Loucy (cell line): ENCODE data around the gene CADM4.

ENCODE experiments used
- H2AFZ ChIP-seq: fragments of 200-600 bp; sonication (generic); 2 replicates; pipeline ENCODE4 v1.6.0; 2016; ENCODE audit warnings: antibody characterized with exemption, mild to moderate bottlenecking, low read length, moderate library complexity
- H3F3A ChIP-seq: fragments of 200-600 bp; 2 replicates; pipeline ENCODE4 v1.6.0; 2016; ENCODE audit warnings: antibody characterized with exemption, low read depth, mild to moderate bottlenecking
- H3K27me3 ChIP-seq: fragments of 200-600 bp; sonication (generic); 2 replicates; pipeline ENCODE4 v1.6.1; 2014; ENCODE audit warnings: low read length, mild to moderate bottlenecking; ENCODE audit not compliant: insufficient read depth, poor library complexity, severe bottlenecking
- H3K36me3 ChIP-seq: fragments of 200-600 bp; sonication (generic); 2 replicates; pipeline ENCODE4 v1.6.1; 2016; ENCODE audit warnings: low read length; ENCODE audit not compliant: insufficient read depth
- H3K4me1 ChIP-seq: fragments of 200-600 bp; sonication (generic); 2 replicates; pipeline ENCODE4 v1.5.1; 2014; ENCODE audit warnings: low read length, mild to moderate bottlenecking; ENCODE audit not compliant: insufficient read depth, poor library complexity, severe bottlenecking
- H3K4me2 ChIP-seq: fragments of 200-600 bp; sonication (generic); 2 replicates; pipeline ENCODE4 v1.6.0; 2014; ENCODE audit warnings: antibody characterized with exemption, low read length, low read depth, mild to moderate bottlenecking; ENCODE audit not compliant: poor library complexity, severe bottlenecking
- H3K4me3 ChIP-seq: fragments of 200-600 bp; sonication (generic); 2 replicates; pipeline ENCODE4 v1.5.1; 2014; ENCODE audit warnings: low read length, mild to moderate bottlenecking, mixed read lengths; ENCODE audit not compliant: poor library complexity, severe bottlenecking
- H3K79me2 ChIP-seq: fragments of 200-600 bp; sonication (generic); 2 replicates; pipeline ENCODE4 v1.6.1; 2014; ENCODE audit warnings: low read length; ENCODE audit not compliant: insufficient read depth
- H3K9ac ChIP-seq: fragments of 200-600 bp; sonication (generic); 2 replicates; pipeline ENCODE4 v1.6.0; 2014; ENCODE audit warnings: mild to moderate bottlenecking, low read depth, low read length, moderate library complexity; ENCODE audit not compliant: poor library complexity, severe bottlenecking
- H3K9me2 ChIP-seq: fragments of 200-600 bp; sonication (generic); replicated peaks from 2 replicates; pipeline ENCODE4 v1.6.1; 2016; ENCODE audit warnings: low read depth, low read length, mixed read lengths
- H3K9me3 ChIP-seq: fragments of 200-600 bp; sonication (generic); 2 replicates; pipeline ENCODE4 v1.6.1; 2014; ENCODE audit warnings: mild to moderate bottlenecking, antibody characterized with exemption, low read length, low read depth; ENCODE audit not compliant: insufficient read depth
- H4K20me1 ChIP-seq: fragments of 200-600 bp; sonication (generic); 2 replicates; pipeline ENCODE4 v1.6.0; 2014; ENCODE audit warnings: antibody characterized with exemption, low read length, mild to moderate bottlenecking; ENCODE audit not compliant: insufficient read depth, poor library complexity, severe bottlenecking
- CTCF ChIP-seq: fragments of 200-600 bp; sonication (generic); conservative IDR thresholded peaks from 2 replicates; pipeline ENCODE4 v1.5.1; 2014; ENCODE audit warnings: mild to moderate bottlenecking, antibody characterized with exemption, low read length
- EZH2phosphoT487 ChIP-seq: fragments of 200-600 bp; IDR thresholded peaks from 2 replicates; pipeline ENCODE4 v1.6.1; 2018; ENCODE audit warnings: antibody characterized with exemption, mild to moderate bottlenecking, moderate library complexity, borderline replicate concordance

CADM4 gene

GRCh38 chr19:43667876-43668405 lies 28.3 kb upstream of the CADM4 start:
- Histone ChIP-seq H2AFZ (peak overlapping the region; percentile 67), H3F3A (no peaks in the 10 kb centered on the region), H3K9me3 (no peaks in the 10 kb centered on the region), H3K4me3 (peak overlapping the region; percentile 79), H3K79me2 (no peaks in the 10 kb centered on the region; the same call in 1 of the 2 replicates), H3K4me2 (peak overlapping the region; percentile 94), H4K20me1 (no peaks in the 10 kb centered on the region), H3K36me3 (no peaks in the 10 kb centered on the region), H3K9me2 (no peaks in the 10 kb centered on the region), H3K27me3 (no peaks in the 10 kb centered on the region), H3K4me1 (peaks cover 40% of the 10 kb centered on the region), H3K9ac (peak overlapping the region; percentile 77)
- TF ChIP-seq CTCF (no peak), EZH2phosphoT487 (no peak)

GRCh38 chr19:43667126-43667875 lies 27.7 kb upstream of the CADM4 start:
- peak overlapping the region; percentile 67; the same call in 1 of the 2 replicates for H2AFZ ChIP-seq
- H3F3A ChIP-seq: no peaks in the 10 kb centered on the region
- no peaks in the 10 kb centered on the region for H3K9me3 ChIP-seq
- H3K36me3 ChIP-seq: no peaks in the 10 kb centered on the region
- peak overlapping the region; percentile 77 for H3K9ac ChIP-seq
- peaks cover 40% of the 10 kb centered on the region for H3K4me1 ChIP-seq
- no peaks in the 10 kb centered on the region for H3K9me2 ChIP-seq
- TF ChIP-seq EZH2phosphoT487 (no peak), CTCF (no peak)
- H3K4me2 ChIP-seq: peak overlapping the region; percentile 94
- H3K4me3 ChIP-seq: peak overlapping the region; percentile 79
- no peaks in the 10 kb centered on the region; the same call in 1 of the 2 replicates for H3K79me2 ChIP-seq
- H3K27me3 ChIP-seq: no peaks in the 10 kb centered on the region
- no peaks in the 10 kb centered on the region for H4K20me1 ChIP-seq

- Histone ChIP-seq H3K79me2 (no peaks in the 10 kb centered on the region; the same call in 1 of the 2 replicates), H3K36me3 (no peaks in the 10 kb centered on the region)
These were observed 24.4 kb upstream of the CADM4 start for GRCh38 chr19:43664018-43664417.

More at GRCh38 chr19:43664018-43664417, 24.4 kb upstream of the CADM4 start:
- Histone ChIP-seq H3K9ac (peak overlapping the region; percentile 48), H3F3A (no peaks in the 10 kb centered on the region), H3K9me2 (no peaks in the 10 kb centered on the region), H3K4me2 (peak overlapping the region; percentile 75), H3K4me1 (peaks cover 27% of the 10 kb centered on the region), H3K9me3 (no peaks in the 10 kb centered on the region), H3K4me3 (peak overlapping the region; percentile 59), H4K20me1 (no peaks in the 10 kb centered on the region), H2AFZ (no peak overlapping the region), H3K27me3 (no peaks in the 10 kb centered on the region)
- TF ChIP-seq EZH2phosphoT487: no peak
- no peak for TF ChIP-seq CTCF
